HepG2 (cell line): ENCODE results near the gene ASIC3. TPM values are rescaled to one million over a fixed set of nuclear protein-coding genes. Genes with fewer than 3 reads are reported as not detected.

Source experiments
- ARNT2 ChIP-seq: sonication (generic); formaldehyde crosslinking; IDR thresholded peaks from 2 replicates; pipeline ENCODE4 v1.8.0; 2022; ENCODE audit warnings: mild to moderate bottlenecking, low read depth, missing genetic modification reagents, moderate library complexity
- FOXO1 ChIP-seq: sonication (generic); formaldehyde crosslinking; IDR thresholded peaks from 2 replicates; pipeline ENCODE4 v1.4.0; 2020; ENCODE audit warnings: missing genetic modification reagents
- HDAC2 ChIP-seq: sonication (generic); formaldehyde crosslinking; IDR thresholded peaks from 2 replicates; pipeline ENCODE4 v1.4.0; 2020; ENCODE audit warnings: missing genetic modification reagents
- HNF4A ChIP-seq: sonication (generic); formaldehyde crosslinking; IDR thresholded peaks from 2 replicates; pipeline ENCODE4 v1.4.0; 2020; ENCODE audit warnings: missing genetic modification reagents
- HNF4G ChIP-seq, 2 experiments: sonication (generic) in 1 of 2; formaldehyde crosslinking in 1 of 2; IDR thresholded peaks; 2 replicates each; pipeline versions ENCODE4 v1.4.0 to v1.6.1; 2011 to 2020; ENCODE audit warnings: borderline replicate concordance in 2 of 2, low read depth in 2 of 2, mild to moderate bottlenecking in 2 of 2, low read length in 1 of 2, missing genetic modification reagents in 1 of 2, moderate library complexity in 1 of 2
- HOXA3 ChIP-seq: sonication (generic); formaldehyde crosslinking; IDR thresholded peaks from 2 replicates; pipeline ENCODE4 v1.5.0; 2020; ENCODE audit warnings: missing genetic modification reagents
- HOXA5 ChIP-seq: sonication (generic); formaldehyde crosslinking; IDR thresholded peaks from 2 replicates; pipeline ENCODE4 v1.4.0; 2020; ENCODE audit warnings: missing genetic modification reagents
- KDM4B ChIP-seq: sonication (generic); formaldehyde crosslinking; IDR thresholded peaks from 2 replicates; pipeline ENCODE4 v1.4.0; 2020; ENCODE audit warnings: missing genetic modification reagents
- MAFG ChIP-seq: sonication (generic); formaldehyde crosslinking; IDR thresholded peaks from 2 replicates; pipeline ENCODE4 v1.5.1; 2020; ENCODE audit warnings: mild to moderate bottlenecking, missing genetic modification reagents
- MIER2 ChIP-seq: IDR thresholded peaks from 2 replicates; pipeline ENCODE4 v1.6.1; 2016; ENCODE audit warnings: missing biosample characterization, missing genetic modification reagents
- MXI1 ChIP-seq: IDR thresholded peaks from 3 replicates; pipeline ENCODE4 v1.6.1; 2012; ENCODE audit warnings: low read depth, low read length, inconsistent platforms, borderline replicate concordance
- NR3C1 ChIP-seq: sonication (generic); formaldehyde crosslinking; IDR thresholded peaks from 2 replicates; pipeline ENCODE4 v1.4.0; 2020; ENCODE audit warnings: missing genetic modification reagents
- RORA ChIP-seq: sonication (generic); formaldehyde crosslinking; IDR thresholded peaks from 2 replicates; pipeline ENCODE4 v1.5.0; 2020; ENCODE audit warnings: mild to moderate bottlenecking, missing genetic modification reagents, moderate library complexity
- XRCC5 ChIP-seq: fragments of 200-400 bp; formaldehyde crosslinking; optimal IDR thresholded peaks from 2 replicates; pipeline ENCODE3; 2017; ENCODE audit warnings: mild to moderate bottlenecking, low read length
- ZFX ChIP-seq: sonication (generic); formaldehyde crosslinking; IDR thresholded peaks from 2 replicates; pipeline ENCODE4 v1.4.0; 2020; ENCODE audit warnings: mild to moderate bottlenecking, low read depth, missing genetic modification reagents, moderate library complexity
- ZNF205 ChIP-seq: IDR thresholded peaks from 2 replicates; pipeline ENCODE4 v1.6.1; 2018; ENCODE audit warnings: missing biosample characterization, missing genetic modification reagents
- ZNF441 ChIP-seq: sonication (generic); formaldehyde crosslinking; IDR thresholded peaks from 2 replicates; pipeline ENCODE4 v1.7.0; 2021; ENCODE audit warnings: missing genetic modification reagents, borderline replicate concordance
- ZNF570 ChIP-seq: sonication (generic); formaldehyde crosslinking; IDR thresholded peaks from 2 replicates; pipeline ENCODE4 v1.4.0; 2020; ENCODE audit warnings: mild to moderate bottlenecking, missing genetic modification reagents, borderline replicate concordance
- ZNF619 ChIP-seq: sonication (generic); formaldehyde crosslinking; IDR thresholded peaks from 2 replicates; pipeline ENCODE4 v1.4.0; 2020; ENCODE audit warnings: mild to moderate bottlenecking, missing genetic modification reagents
- ZNF660 ChIP-seq: sonication (generic); formaldehyde crosslinking; IDR thresholded peaks from 2 replicates; pipeline ENCODE4 v1.5.1; 2020; ENCODE audit warnings: mild to moderate bottlenecking, low read depth, missing genetic modification reagents, borderline replicate concordance
- ZNF790 ChIP-seq: sonication (generic); formaldehyde crosslinking; IDR thresholded peaks from 2 replicates; pipeline ENCODE4 v1.8.0; 2022; ENCODE audit warnings: missing genetic modification reagents, mild to moderate bottlenecking, borderline replicate concordance
- polyA plus RNA-seq, 8 experiments: library from polyadenylated mRNA; depleted of rRNA in 3 of 8; stranded (reverse) in 7 of 8; unstranded in 1 of 8; fragments of >200 nt; fragmentation: Illumina TruSeq in 4 of 8; extraction: Trizol in 4 of 8; gene quantifications; 2 replicates each; pipeline versions ENCODE4 v1.2.1 to v1.2.3, GENCODE V29; 2011 to 2016; ENCODE audit warnings: low read depth in 4 of 8, missing spikeins in 1 of 8, mixed read lengths in 1 of 8; ENCODE audit not compliant: insufficient read depth in 1 of 8
- total RNA-seq, 5 experiments: library from RNA; depleted of rRNA; stranded (reverse); fragments of >200 nt; fragmentation: Illumina TruSeq; extraction: Trizol; gene quantifications; 2 replicates each; pipeline ENCODE4 v1.2.3, GENCODE V29; 2016; ENCODE audit warnings: low read depth in 1 of 5
- TF ChIP-seq, protein P1 (sequence below): IDR thresholded peaks from 2 replicates; pipeline ENCODE4 v1.6.1; 2016; ENCODE audit warnings: low read depth, borderline replicate concordance
- TF ChIP-seq, protein P2 (sequence below), 2 experiments: sonication (generic) in 1 of 2; formaldehyde crosslinking in 1 of 2; IDR thresholded peaks; 2 replicates each; pipeline versions ENCODE4 v1.5.1 to v1.6.1; 2011 to 2020; ENCODE audit warnings: borderline replicate concordance in 1 of 2, low read depth in 1 of 2, low read length in 1 of 2, mild to moderate bottlenecking in 1 of 2, missing genetic modification reagents in 1 of 2, moderate library complexity in 1 of 2
- TF ChIP-seq, protein P3 (sequence below): sonication (generic); formaldehyde crosslinking; IDR thresholded peaks from 2 replicates; pipeline ENCODE4 v1.9.0; 2021; ENCODE audit warnings: missing genetic modification reagents, borderline replicate concordance

Gene ASIC3
- total and polyA plus RNA-seq, 2 of the 13 experiments (the other 11 are each of a cell fraction or from before 2014, with no cell fraction given): 0.51 TPM; not detected in 1

DNA sequence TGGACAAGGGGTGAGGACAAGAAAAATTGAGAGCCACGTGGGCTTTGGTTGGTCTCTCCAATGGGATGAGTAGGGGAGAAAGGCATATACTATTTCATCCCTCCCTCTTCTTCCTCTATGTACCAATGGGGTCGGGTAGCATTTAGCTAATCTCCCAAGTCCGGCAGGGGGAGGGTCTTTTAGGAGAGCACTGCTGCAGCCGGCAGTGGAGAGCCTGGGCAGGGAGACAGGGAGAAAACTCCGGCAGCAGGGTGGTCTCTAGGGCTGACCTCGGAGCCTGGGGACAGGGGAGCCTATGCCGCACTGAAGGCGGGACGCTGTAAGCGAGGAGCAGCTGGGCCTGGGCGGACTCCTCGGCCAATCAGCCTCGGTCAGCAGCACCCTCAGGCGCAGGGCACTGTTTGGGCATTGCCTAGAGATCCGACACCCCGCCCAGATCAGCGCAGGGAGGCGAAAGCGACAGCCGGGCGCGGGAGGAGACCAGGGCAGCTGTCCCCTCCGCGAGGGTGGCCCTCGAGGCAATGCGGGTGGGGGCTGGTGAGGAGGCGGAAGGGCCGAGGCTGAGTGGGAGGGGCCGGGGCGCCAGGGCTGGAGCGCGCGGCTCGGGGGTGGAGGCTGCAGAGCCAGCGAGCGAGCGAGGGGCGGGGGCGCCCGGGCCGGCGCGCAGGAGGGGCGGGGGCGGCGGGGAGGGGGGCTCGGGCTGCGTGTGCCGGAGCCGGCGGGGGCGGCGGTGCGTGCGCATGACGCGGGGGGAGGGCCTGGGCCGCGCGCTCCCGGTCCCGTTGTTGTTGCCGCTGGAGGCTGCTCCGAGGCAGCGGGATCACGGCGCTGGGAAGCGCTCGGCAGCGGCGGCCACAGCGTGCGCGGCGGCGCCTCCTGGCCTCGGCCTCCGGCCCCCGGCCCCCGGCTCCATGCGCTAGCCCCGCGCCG lies 37.6 kb downstream of the ASIC3 start, which contains the start of gene AGAP3 (continued):
- TF ChIP-seq NR3C1 (CRISPR knock-in tag) (no peak), ZFX (CRISPR knock-in tag) (peak; percentile 92), ZNF570 (CRISPR knock-in tag) (no peak), FOXO1 (CRISPR knock-in tag) (0 out of 2 replicates have a peak, but pooled peaks have one; percentile 47), HDAC2 (no peak), HOXA5 (0 out of 2 replicates have a peak, but pooled peaks have one; percentile 53), ZNF441 (CRISPR knock-in tag) (no peak), ZNF205 (CRISPR knock-in tag) (no peak), ZNF660 (CRISPR knock-in tag) (no peak), KDM4B (CRISPR knock-in tag) (peak; percentile 44; the same call in 1 of the 2 replicates), XRCC5 (peak; percentile 14), HOXA3 (CRISPR knock-in tag) (peak; percentile 58; the same call in 1 of the 2 replicates), RORA (CRISPR knock-in tag) (no peak), ZNF619 (CRISPR knock-in tag) (peak; percentile 85; the same call in 1 of the 2 replicates), MXI1 (peak; percentile 59; the same call in 1 of the 3 replicates), ARNT2 (CRISPR knock-in tag) (no peak), MAFG (no peak), MIER2 (CRISPR knock-in tag) (no peak), HNF4G (IDR thresholded peaks at IDR 0.05; ENCODE audit: borderline replicate concordance, low read depth, low read length) (no peak), HNF4G (CRISPR knock-in tag; IDR thresholded peaks at IDR 0.05; ENCODE audit: borderline replicate concordance, low read depth) (no peak), HNF4A (CRISPR knock-in tag) (no peak), ZNF790 (CRISPR knock-in tag) (no peak)
- TF ChIP-seq, protein P1, sequence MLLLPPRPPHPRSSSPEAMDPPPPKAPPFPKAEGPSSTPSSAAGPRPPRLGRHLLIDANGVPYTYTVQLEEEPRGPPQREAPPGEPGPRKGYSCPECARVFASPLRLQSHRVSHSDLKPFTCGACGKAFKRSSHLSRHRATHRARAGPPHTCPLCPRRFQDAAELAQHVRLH: no peak
- TF ChIP-seq, protein P2, sequence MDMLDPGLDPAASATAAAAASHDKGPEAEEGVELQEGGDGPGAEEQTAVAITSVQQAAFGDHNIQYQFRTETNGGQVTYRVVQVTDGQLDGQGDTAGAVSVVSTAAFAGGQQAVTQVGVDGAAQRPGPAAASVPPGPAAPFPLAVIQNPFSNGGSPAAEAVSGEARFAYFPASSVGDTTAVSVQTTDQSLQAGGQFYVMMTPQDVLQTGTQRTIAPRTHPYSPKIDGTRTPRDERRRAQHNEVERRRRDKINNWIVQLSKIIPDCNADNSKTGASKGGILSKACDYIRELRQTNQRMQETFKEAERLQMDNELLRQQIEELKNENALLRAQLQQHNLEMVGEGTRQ (IDR thresholded peaks at IDR 0.05; ENCODE audit: low read depth, low read length): no peak
- TF ChIP-seq, protein P2 (CRISPR knock-in tag; IDR thresholded peaks at IDR 0.05; ENCODE audit: borderline replicate concordance): no peak
- TF ChIP-seq, protein P3, sequence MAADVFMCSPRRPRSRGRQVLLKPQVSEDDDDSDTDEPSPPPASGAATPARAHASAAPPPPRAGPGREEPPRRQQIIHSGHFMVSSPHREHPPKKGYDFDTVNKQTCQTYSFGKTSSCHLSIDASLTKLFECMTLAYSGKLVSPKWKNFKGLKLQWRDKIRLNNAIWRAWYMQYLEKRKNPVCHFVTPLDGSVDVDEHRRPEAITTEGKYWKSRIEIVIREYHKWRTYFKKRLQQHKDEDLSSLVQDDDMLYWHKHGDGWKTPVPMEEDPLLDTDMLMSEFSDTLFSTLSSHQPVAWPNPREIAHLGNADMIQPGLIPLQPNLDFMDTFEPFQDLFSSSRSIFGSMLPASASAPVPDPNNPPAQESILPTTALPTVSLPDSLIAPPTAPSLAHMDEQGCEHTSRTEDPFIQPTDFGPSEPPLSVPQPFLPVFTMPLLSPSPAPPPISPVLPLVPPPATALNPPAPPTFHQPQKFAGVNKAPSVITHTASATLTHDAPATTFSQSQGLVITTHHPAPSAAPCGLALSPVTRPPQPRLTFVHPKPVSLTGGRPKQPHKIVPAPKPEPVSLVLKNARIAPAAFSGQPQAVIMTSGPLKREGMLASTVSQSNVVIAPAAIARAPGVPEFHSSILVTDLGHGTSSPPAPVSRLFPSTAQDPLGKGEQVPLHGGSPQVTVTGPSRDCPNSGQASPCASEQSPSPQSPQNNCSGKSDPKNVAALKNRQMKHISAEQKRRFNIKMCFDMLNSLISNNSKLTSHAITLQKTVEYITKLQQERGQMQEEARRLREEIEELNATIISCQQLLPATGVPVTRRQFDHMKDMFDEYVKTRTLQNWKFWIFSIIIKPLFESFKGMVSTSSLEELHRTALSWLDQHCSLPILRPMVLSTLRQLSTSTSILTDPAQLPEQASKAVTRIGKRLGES (CRISPR knock-in tag): no peak
